Heart right ventricle (tissue), 16 donors: ENCODE measurements around the gene ANKH. TPM values are rescaled to one million over a fixed set of nuclear protein-coding genes. Genes with fewer than 3 reads are reported as not detected.
"Not testable (repeated sequence)": the region's sequence is repeated elsewhere in the genome, so short reads cannot be mapped to it uniquely, and the experiment has no call there.

Source experiments
- ATAC-seq, 8 donors: fragments of 200-7000 bp; cut with Tn5 transposase; one replicate each; pipeline ENCODE4 v1.9.1; 2020; ENCODE audit warnings: mild to moderate bottlenecking in 8 of 8, moderate library complexity in 8 of 8, moderate number of reproducible peaks in 1 of 8
- DNase-seq, 2 donors: peaks; one replicate each; pipeline ENCODE4 v3.0.0-alpha.2; 2020
- H3K27ac ChIP-seq, 10 donors: fragments of 200-600 bp; sonication (generic) in 2 of 10; one replicate each; pipeline versions ENCODE4 v1.5.0 to v1.8.0; 2020 to 2022; ENCODE audit warnings: mild to moderate bottlenecking in 3 of 10
- H3K27me3 ChIP-seq, 7 donors: fragments of 200-600 bp; one replicate each; pipeline ENCODE4 v1.8.0; 2021 to 2022; ENCODE audit warnings: mild to moderate bottlenecking in 2 of 7
- H3K36me3 ChIP-seq, 9 donors: fragments of 200-600 bp; sonication (generic) in 1 of 9; one replicate each; pipeline versions ENCODE4 v1.5.0 to v1.8.0; 2020 to 2022; ENCODE audit warnings: mild to moderate bottlenecking in 2 of 9
- H3K4me1 ChIP-seq, 9 donors: fragments of 200-600 bp; sonication (generic) in 1 of 9; one replicate each; pipeline versions ENCODE4 v1.5.0 to v1.8.0; 2020 to 2022; ENCODE audit warnings: mild to moderate bottlenecking in 4 of 9
- H3K4me3 ChIP-seq, 10 donors: fragments of 200-600 bp; sonication (generic) in 2 of 10; one replicate each; pipeline versions ENCODE4 v1.5.0 to v1.8.0; 2020 to 2022; ENCODE audit warnings: mild to moderate bottlenecking in 7 of 10, moderate library complexity in 2 of 10
- H3K9me3 ChIP-seq, 11 donors: fragments of 200-600 bp in 10 of 11; sonication (generic) in 2 of 11; one replicate each; pipeline versions ENCODE4 v1.5.0 to v1.8.0; 2013 to 2022; ENCODE audit warnings: mild to moderate bottlenecking in 2 of 11, control low read depth in 1 of 11, moderate library complexity in 1 of 11
- WGBS, 2 donors: extraction: QIAGEN DNeasy Blood & Tissue Kit; methylation state at CpG; one replicate each; pipeline ENCODE4 v1.1.7; 2013; ENCODE audit warnings: inconsistent platforms in 1 of 2; 5-methylcytosine and 5-hydroxymethylcytosine counted together
- intact Hi-C, 10 donors: fragments of 100-400 bp; cut with DNase I; formaldehyde crosslinking; loops; one replicate each; pipeline versions ENCODE4 v1.11.1 to v1.14.2; 2022
- polyA plus RNA-seq, 2 donors: library from polyadenylated mRNA; stranded (reverse); fragments of 200-250 nt; gene quantifications; one replicate each; pipeline ENCODE4 v1.2.3, GENCODE V29; 2013
- total RNA-seq, 10 donors: library from RNA; stranded (reverse); fragmentation: NEBNext Ultra II Directional in 3 of 10; extraction: Animal tissue kit (Norgen Biotek cat#: 25700) in 3 of 10; gene quantifications; one replicate each; pipeline versions ENCODE4 v1.2.1 to v1.2.4, GENCODE V29; 2021 to 2023
- TF ChIP-seq, protein P1 (sequence below), 9 donors: fragments of 200-600 bp; sonication (generic) in 2 of 9; IDR thresholded peaks; one replicate each; pipeline versions ENCODE4 v1.5.0 to v1.8.0; 2021 to 2022; ENCODE audit warnings: antibody characterized with exemption in 9 of 9, mild to moderate bottlenecking in 5 of 9, moderate library complexity in 1 of 9
- donor health status: Arrhythmogenic right ventricular cardiomyopathy.
- donor health status: ischemic (EF 13 %, LVEDD 7.1; RV severe dilation, severe dysfunction).
- donor health status: healthy with polysubstance abuse.
- donor health status: DM: no; HTN: yes; CAD: no.
- donor health status: DM: no; HTN: no; CAD: no.
- donor health status: ischemic (EF 25% LVEDD 6.9; RV normal size, moderate dysfunction).
- donor health status: ischemic (EF 25% LVEDD 5.7; RV mildly dilated, moderate dysfunction).
- donor health status: healthy.
- donor health status: DM: yes; HTN: yes; CAD: no.
- donor health status: Ischemic cardiomyopathy.
- donor health status: ischemic (EF 35%, LVEDD 5.7; RV mildly dilated, moderate dysfunction).
- donor health status: nonischemic (EF 11% LVEDD 7.7; RV severe dilation, severe dysfunction).
- donor health status: DM: yes; HTN: yes; CAD: no.
- donor health status: PGD.
- donor health status: ischemic (EF 29% LVEDD 5.4; RV normal size, mild dysfunction).
- donor health status: nonischemic (EF 23%, LVEDD 6.1; RV moderate dilation, normal function).

The ANKH gene
- total and polyA plus RNA-seq, 12 donors, result 51.0 to 256 (median 192) TPM

GRCh38 chr5:14801792-14802191 lies 69.8 kb downstream of the ANKH start:
- no peak overlapping the region for H3K4me3 ChIP-seq
- ATAC-seq (no peak), DNase-seq (no peak)
- intact Hi-C loops, result no loop called here
- 61 to 74% methylated on average over 3 of the region's 3 CpGs for WGBS, 2 donors
- peaks cover 0 to 22% (median 0%) of the 10 kb centered on the region in 9 donors for H3K36me3 ChIP-seq
- no peaks in the 10 kb centered on the region for H3K9me3 ChIP-seq
- H3K27ac ChIP-seq, result no peak overlapping the region
- TF ChIP-seq, protein P1, sequence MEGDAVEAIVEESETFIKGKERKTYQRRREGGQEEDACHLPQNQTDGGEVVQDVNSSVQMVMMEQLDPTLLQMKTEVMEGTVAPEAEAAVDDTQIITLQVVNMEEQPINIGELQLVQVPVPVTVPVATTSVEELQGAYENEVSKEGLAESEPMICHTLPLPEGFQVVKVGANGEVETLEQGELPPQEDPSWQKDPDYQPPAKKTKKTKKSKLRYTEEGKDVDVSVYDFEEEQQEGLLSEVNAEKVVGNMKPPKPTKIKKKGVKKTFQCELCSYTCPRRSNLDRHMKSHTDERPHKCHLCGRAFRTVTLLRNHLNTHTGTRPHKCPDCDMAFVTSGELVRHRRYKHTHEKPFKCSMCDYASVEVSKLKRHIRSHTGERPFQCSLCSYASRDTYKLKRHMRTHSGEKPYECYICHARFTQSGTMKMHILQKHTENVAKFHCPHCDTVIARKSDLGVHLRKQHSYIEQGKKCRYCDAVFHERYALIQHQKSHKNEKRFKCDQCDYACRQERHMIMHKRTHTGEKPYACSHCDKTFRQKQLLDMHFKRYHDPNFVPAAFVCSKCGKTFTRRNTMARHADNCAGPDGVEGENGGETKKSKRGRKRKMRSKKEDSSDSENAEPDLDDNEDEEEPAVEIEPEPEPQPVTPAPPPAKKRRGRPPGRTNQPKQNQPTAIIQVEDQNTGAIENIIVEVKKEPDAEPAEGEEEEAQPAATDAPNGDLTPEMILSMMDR (IDR thresholded peaks at IDR 0.05), result no peak
- peaks cover 7 to 62% (median 18%) of the 10 kb centered on the region in 9 donors for H3K4me1 ChIP-seq
- H3K27me3 ChIP-seq, result no peaks in the 10 kb centered on the region

DNA sequence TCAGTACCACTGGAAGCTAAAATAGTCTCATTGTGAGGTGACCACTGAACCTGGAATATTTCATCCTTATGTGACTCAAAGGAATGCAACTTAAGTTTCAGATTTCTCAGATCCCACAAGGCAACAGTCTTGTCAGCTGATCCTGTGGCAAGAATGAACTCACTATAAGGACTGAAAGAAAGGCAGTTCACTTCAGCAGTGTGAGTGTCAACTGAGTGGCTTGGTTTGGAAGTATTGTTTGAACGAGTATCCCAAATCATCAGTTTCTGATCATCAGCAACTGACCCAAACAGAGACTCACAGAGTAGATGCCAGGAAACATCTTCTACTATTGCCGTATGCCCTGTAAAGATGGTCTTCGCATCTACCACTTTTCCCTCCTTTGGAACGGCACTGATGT lies 74.2 kb downstream of the ANKH start:
- H3K4me3 ChIP-seq, DNase-seq, H3K27me3 ChIP-seq, H3K27ac ChIP-seq, ATAC-seq, H3K9me3 ChIP-seq, intact Hi-C loops: not testable (repeated sequence)
- H3K4me1 ChIP-seq, result peaks cover 0 to 43% (median 7%) of the 10 kb centered on the region in 9 donors
- H3K36me3 ChIP-seq, result peaks cover 0 to 29% (median 6%) of the 10 kb centered on the region in 9 donors
- 97 to 98% methylated on average over 4 of the region's 4 CpGs for WGBS, 2 donors

- H3K4me1 ChIP-seq, result peaks cover 0 to 35% (median 13%) of the 10 kb centered on the region in 9 donors
- H3K27ac ChIP-seq, result no peak overlapping the region
- 60 to 66% methylated on average over 4 of the region's 4 CpGs for WGBS, 2 donors
- TF ChIP-seq, protein P1 (IDR thresholded peaks at IDR 0.05), result no peak
- no peak overlapping the region for H3K4me3 ChIP-seq
- intact Hi-C loops, result no loop called here
- ATAC-seq (peak in 2 of 8 donors; percentile 17 to 23), DNase-seq (no peak)
- H3K36me3 ChIP-seq, result peaks cover 0 to 29% (median 6%) of the 10 kb centered on the region in 9 donors
- no peaks in the 10 kb centered on the region for H3K27me3 ChIP-seq
- H3K9me3 ChIP-seq, result no peaks in the 10 kb centered on the region
Measured at GRCh38 chr5:14794583-14795230, 76.9 kb downstream of the ANKH start.

DNA sequence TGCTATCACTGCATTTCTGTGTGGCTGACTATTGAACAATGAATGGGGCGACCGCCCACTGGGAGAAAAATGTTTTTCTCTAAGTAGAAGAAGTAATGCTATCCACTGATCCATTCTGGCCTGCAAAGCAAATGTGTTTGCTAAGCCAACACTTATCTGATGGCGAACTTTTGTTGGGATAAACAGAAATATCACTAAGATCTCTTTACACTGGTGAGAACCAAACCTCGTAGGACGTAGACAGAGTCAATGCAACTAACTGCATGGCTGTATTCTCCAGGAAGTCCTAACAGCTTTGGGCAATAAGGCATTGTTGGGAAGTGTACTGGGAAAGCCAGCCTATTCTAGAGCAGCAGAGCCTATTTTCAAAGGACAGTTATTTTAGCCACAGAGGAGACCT lies 77.7 kb downstream of the ANKH start:
- intact Hi-C loops, result no loop called here
- TF ChIP-seq, protein P1 (IDR thresholded peaks at IDR 0.05), result no peak
- peaks cover 0 to 27% (median 10%) of the 10 kb centered on the region in 9 donors for H3K4me1 ChIP-seq
- no peaks in the 10 kb centered on the region for H3K9me3 ChIP-seq
- no peak overlapping the region for H3K4me3 ChIP-seq
- 93 to 94% methylated on average over 5 of the region's 5 CpGs for whole genome bisulfite sequencing, 2 donors
- no peak for DNase-seq
- peaks cover 0 to 29% (median 6%) of the 10 kb centered on the region in 9 donors for H3K36me3 ChIP-seq
- H3K27me3 ChIP-seq, result no peaks in the 10 kb centered on the region
- no peak for ATAC-seq
- no peak overlapping the region for H3K27ac ChIP-seq

DNA sequence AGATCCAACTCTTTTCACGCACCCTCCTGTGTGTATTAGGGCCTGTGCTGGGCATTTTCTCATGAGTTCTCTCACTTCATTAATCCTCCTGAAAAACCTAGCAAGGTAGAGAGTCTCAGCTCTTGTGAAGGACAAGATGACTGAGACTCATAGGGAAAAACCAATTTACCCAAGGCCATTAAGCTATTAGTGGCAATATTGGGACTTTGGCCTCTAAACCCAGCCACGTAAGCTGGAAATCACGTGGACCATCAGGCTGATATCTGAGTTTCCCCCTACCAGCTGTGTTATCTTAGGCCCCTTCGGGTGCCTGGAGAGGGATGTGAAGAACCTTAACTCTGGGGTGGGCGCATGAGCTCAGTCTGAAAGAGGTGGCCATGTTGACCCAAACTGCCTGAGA lies 80.7 kb downstream of the ANKH start:
- Histone ChIP-seq H3K4me3 (no peak overlapping the region), H3K9me3 (no peaks in the 10 kb centered on the region), H3K27me3 (no peaks in the 10 kb centered on the region), H3K27ac (peak overlapping the region in 4 of 10 donors; percentile 14 to 36 (median 32)), H3K36me3 (peaks cover 0 to 16% (median 0%) of the 10 kb centered on the region in 9 donors), H3K4me1 (peaks cover 0 to 46% (median 9%) of the 10 kb centered on the region in 9 donors)
- no peak for DNase-seq
- 98% methylated on average over 5 of the region's 5 CpGs for WGBS, 2 donors
- intact Hi-C loops, result no loop called here
- ATAC-seq, result no peak
- TF ChIP-seq, protein P1 (IDR thresholded peaks at IDR 0.05), result no peak
